Osteoblast (primary cell): ENCODE data around the gene IFNGR1. TPM values are rescaled to one million over a fixed set of nuclear protein-coding genes. Genes with fewer than 3 reads are reported as not detected.

Experiments
- DNase-seq: peaks from one replicate; pipeline ENCODE4 v3.0.0; 2011; ENCODE audit warnings: low spot score, mixed read lengths; ENCODE audit not compliant: insufficient read length; ENCODE audit errors: missing footprints
- H2AFZ ChIP-seq: 2 replicates; pipeline ENCODE4 v1.6.0; 2011; ENCODE audit warnings: mild to moderate bottlenecking, low read length
- H3K27ac ChIP-seq: 2 replicates; pipeline ENCODE4 v1.5.1; 2011; ENCODE audit warnings: mild to moderate bottlenecking, low read depth, low read length, moderate library complexity
- H3K27me3 ChIP-seq: 2 replicates; pipeline ENCODE4 v1.6.0; 2012; ENCODE audit warnings: mild to moderate bottlenecking, control low read depth, inconsistent platforms, low read length, moderate library complexity; ENCODE audit not compliant: insufficient read depth
- H3K36me3 ChIP-seq: 2 replicates; pipeline ENCODE4 v1.5.1; 2011; ENCODE audit warnings: mild to moderate bottlenecking, low read length, control low read depth, moderate library complexity; ENCODE audit not compliant: insufficient read depth
- H3K4me1 ChIP-seq: 2 replicates; pipeline ENCODE4 v1.5.1; 2011; ENCODE audit warnings: mild to moderate bottlenecking, low read length, control low read depth, moderate library complexity; ENCODE audit not compliant: insufficient read depth
- H3K4me2 ChIP-seq: 2 replicates; pipeline ENCODE4 v1.6.0; 2011; ENCODE audit warnings: mild to moderate bottlenecking, low read length; ENCODE audit not compliant: insufficient read depth
- H3K4me3 ChIP-seq: fragments of 200-600 bp; sonication (generic); 3 replicates; pipeline ENCODE4 v1.5.1; 2012; ENCODE audit warnings: mild to moderate bottlenecking, low read length, inconsistent platforms; ENCODE audit not compliant: insufficient read depth
- H3K79me2 ChIP-seq: 2 replicates; pipeline ENCODE4 v1.6.0; 2012; ENCODE audit warnings: mild to moderate bottlenecking, low read length, control low read depth, inconsistent platforms; ENCODE audit not compliant: insufficient read depth
- H3K9me3 ChIP-seq: 2 replicates; pipeline ENCODE4 v1.5.1; 2011; ENCODE audit warnings: low read depth, low read length, control low read depth
- H4K20me1 ChIP-seq: 2 replicates; pipeline ENCODE4 v1.6.0; 2012; ENCODE audit warnings: mild to moderate bottlenecking, low read length, control low read depth; ENCODE audit not compliant: insufficient read depth
- CTCF ChIP-seq: IDR thresholded peaks from 2 replicates; pipeline ENCODE4 v1.5.1; 2011; ENCODE audit warnings: mild to moderate bottlenecking, low read depth, low read length, moderate library complexity; ENCODE audit errors: extremely low read depth
- total RNA-seq: library from RNA; depleted of rRNA; stranded (reverse); fragments of >200 nt; gene quantifications from 2 replicates; pipeline ENCODE4 v1.2.3, GENCODE V29; 2012

IFNGR1 gene
- total RNA-seq, 1 donor: 62.6 TPM

- H3K79me2 ChIP-seq: no peaks in the 10 kb centered on the region
- no peak for TF ChIP-seq CTCF
- H4K20me1 ChIP-seq: no peaks in the 10 kb centered on the region
- no peak overlapping the region for H3K4me2 ChIP-seq
- H3K27ac ChIP-seq: no peak overlapping the region
- H3K4me3 ChIP-seq: no peak overlapping the region
- no peak for DNase-seq
- no peak overlapping the region for H2AFZ ChIP-seq
- peaks cover 3% of the 10 kb centered on the region for H3K9me3 ChIP-seq
- H3K27me3 ChIP-seq: no peaks in the 10 kb centered on the region
- H3K36me3 ChIP-seq: no peaks in the 10 kb centered on the region
- H3K4me1 ChIP-seq: no peaks in the 10 kb centered on the region
Measured at GRCh38 chr6:137175157-137175867, 43.9 kb downstream of the IFNGR1 start.

GRCh38 chr6:137173501-137173900 is 45.7 kb downstream of the IFNGR1 start, which contains the start of gene IL22RA2:
TSS of gene IL22RA2 (minus strand) at chr6:137173644. CDS start at chr6:137161749, 11,895 bp downstream.
- TF ChIP-seq CTCF: no peak
- H2AFZ ChIP-seq: no peak within 1 kb of the TSS
- H4K20me1 ChIP-seq: no peaks in the 10 kb centered on the region
- H3K9me3 ChIP-seq: peaks cover 3% of the 10 kb centered on the region
- H3K4me3 ChIP-seq: no peak within 1 kb of the TSS
- no peak for DNase-seq
- H3K27ac ChIP-seq: no peak within 1 kb of the TSS
- H3K4me1 ChIP-seq: no peaks in the 10 kb centered on the region
- no peaks in the 10 kb centered on the region for H3K27me3 ChIP-seq
- no peaks in the 10 kb centered on the region for H3K36me3 ChIP-seq
- no peak within 1 kb of the TSS for H3K4me2 ChIP-seq
- H3K79me2 ChIP-seq: no peaks in the 10 kb centered on the region

- H3K4me1 ChIP-seq: no peaks in the 10 kb centered on the region
- no peak for DNase-seq
- no peaks in the 10 kb centered on the region for H3K36me3 ChIP-seq
- H3K27ac ChIP-seq: no peak overlapping the region
- H3K4me3 ChIP-seq: no peak overlapping the region
- H3K9me3 ChIP-seq: peaks cover under 1% of the 10 kb centered on the region
- H3K27me3 ChIP-seq: no peaks in the 10 kb centered on the region
- H4K20me1 ChIP-seq: no peaks in the 10 kb centered on the region
- H3K79me2 ChIP-seq: no peaks in the 10 kb centered on the region
- no peak overlapping the region for H3K4me2 ChIP-seq
- H2AFZ ChIP-seq: no peak overlapping the region
- TF ChIP-seq CTCF: no peak
Measured at GRCh38 chr6:137172734-137173431, 46.3 kb downstream of the IFNGR1 start.
